NCI-H146 (cell line): ENCODE measurements around the gene SLC4A5.

Experiments
- DNase-seq: peaks from one replicate; lab custom pipeline; 2025; lab: John Stamatoyannopoulos, UW

The SLC4A5 gene, protein sequence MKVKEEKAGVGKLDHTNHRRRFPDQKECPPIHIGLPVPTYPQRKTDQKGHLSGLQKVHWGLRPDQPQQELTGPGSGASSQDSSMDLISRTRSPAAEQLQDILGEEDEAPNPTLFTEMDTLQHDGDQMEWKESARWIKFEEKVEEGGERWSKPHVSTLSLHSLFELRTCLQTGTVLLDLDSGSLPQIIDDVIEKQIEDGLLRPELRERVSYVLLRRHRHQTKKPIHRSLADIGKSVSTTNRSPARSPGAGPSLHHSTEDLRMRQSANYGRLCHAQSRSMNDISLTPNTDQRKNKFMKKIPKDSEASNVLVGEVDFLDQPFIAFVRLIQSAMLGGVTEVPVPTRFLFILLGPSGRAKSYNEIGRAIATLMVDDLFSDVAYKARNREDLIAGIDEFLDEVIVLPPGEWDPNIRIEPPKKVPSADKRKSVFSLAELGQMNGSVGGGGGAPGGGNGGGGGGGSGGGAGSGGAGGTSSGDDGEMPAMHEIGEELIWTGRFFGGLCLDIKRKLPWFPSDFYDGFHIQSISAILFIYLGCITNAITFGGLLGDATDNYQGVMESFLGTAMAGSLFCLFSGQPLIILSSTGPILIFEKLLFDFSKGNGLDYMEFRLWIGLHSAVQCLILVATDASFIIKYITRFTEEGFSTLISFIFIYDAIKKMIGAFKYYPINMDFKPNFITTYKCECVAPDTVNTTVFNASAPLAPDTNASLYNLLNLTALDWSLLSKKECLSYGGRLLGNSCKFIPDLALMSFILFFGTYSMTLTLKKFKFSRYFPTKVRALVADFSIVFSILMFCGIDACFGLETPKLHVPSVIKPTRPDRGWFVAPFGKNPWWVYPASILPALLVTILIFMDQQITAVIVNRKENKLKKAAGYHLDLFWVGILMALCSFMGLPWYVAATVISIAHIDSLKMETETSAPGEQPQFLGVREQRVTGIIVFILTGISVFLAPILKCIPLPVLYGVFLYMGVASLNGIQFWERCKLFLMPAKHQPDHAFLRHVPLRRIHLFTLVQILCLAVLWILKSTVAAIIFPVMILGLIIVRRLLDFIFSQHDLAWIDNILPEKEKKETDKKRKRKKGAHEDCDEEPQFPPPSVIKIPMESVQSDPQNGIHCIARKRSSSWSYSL

DNA sequence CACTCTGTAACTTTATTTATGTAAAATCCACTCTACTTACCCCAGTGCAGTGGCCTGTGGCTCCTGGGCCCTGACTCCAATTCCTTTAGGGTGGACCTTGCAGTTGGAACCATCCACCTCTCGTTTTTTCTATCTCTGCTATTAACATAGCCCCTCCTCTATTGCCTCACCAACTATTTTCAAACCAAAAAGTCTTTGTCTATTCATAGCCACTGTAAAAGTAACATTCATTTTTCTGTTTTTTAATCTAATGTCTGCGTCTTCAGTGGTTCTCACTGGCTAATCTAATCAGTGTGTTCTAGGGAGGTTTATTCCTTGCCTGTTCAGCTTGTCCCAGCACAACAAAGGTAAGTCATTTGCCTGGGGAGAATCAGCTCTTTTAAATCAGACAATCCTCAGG is at the start of gene SLC4A5:
SLC4A5 (minus strand) TSS at position 101 of the 400 bp plus-strand sequence. CDS start 28,393 bp downstream, outside the sequence.
- DNase-seq = no peak

DNA sequence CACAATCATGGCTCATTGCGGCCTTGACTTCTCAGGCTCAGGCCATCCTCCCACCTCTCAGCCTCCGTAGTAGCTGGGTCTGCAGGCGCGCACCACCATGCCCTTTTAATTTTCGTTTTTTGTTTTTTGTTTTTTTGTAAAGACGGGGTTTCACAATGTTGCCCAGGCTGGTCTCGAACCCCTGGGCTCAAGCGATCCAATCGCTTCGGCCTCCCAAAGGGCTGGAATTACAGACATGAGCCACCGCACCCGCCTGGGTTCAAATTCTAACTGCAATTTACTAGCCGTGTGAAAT is 49.2 kb upstream of the SLC4A5 start:
- no peak for DNase-seq

DNA sequence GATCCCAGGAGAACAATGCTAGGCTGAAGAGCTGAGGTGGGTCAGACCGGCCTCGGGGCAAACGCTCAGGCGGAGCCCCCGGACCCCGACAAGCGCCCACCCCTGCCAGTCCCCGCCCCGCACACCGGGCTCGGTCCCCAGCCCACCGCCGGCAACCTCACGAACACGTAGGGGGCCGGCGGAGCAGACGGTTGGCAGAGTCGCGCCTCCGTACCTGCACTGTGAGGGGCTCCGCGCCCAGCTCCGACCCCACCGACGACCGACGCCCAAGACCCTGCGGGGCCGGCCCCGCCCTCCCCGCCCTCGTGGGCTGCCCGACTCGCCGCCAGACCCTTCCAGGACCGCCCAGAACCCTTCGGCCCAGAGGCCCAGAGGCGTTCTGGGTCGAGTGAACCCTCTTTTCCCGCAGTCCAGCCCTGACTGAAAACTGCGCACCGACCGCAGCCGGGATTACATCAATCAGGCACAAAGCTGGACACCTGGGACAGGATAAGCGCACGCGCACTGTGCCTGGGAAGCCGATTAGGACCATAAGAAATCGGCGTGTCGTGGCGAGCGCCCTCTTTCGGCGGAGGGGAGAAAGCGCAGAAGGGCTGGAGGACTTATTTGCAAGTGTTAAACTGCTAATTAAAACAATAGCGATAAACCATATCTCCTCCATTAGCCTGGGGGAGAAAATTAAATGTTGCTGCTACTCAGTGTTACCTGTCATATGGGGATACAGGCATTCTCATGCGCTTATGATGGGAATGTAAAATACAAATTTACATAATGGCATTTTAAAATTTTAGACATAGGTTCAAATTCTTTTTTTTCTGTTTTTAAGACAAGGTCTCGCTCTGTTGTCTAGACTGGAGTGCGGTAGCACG is 48.6 kb upstream of the SLC4A5 start:
- peak; percentile 91 for DNase-seq

DNA sequence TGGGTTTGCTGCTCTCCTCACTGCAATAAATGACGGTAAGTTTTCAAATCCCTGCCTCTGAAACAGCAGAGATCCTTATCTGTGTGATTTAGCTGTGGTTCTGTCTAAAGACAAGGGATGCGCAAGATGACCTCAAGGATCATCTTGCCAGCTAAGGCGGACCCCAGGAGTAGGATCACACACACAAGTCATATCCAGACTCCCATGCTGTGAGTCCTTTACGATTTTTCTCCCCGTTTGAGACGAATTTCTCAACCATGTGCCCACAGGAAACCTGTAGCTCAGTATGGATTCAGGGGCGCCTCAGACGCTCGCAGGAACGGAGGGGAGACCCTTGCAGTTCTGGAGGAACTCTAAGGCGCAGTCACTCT is 48.0 kb upstream of the SLC4A5 start:
- DNase-seq = peak; percentile 54

DNA sequence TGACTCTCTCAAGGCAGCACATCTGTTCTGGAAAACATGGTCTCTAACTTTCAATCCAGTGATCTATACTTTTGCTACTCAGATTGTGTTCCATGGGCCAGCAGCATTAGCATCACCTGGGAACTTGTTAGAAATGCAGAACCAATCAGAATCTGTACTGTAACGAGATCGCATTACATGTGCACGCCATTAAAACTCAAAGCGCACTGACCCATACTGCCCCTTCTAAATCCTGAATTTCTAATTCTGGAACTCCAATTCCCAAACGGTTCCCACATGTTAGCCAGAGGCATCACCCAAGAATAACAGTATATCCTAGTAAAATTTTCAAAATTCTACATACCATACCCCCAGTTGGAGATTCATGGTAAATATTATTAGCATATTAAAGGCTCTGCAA is 47.4 kb upstream of the SLC4A5 start:
- peak; percentile 34 for DNase-seq

DNA sequence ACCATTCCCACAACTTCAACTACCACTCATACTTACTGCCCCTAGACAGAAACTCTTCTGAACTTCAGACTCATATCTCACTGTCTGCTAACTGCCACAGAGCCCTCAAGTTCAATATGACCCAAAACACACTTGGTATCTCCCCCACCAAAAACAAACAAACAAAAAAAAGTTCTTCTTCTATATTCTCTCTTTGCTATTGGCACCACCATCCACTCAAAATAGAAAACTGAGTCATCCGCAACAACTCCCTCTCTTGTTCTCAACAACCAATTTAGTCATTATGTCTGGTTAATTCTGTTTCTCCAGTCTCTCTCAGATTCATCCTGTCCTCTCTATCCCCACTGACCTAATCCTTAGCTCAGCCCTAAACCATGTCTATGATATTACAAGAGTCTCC is 44.1 kb upstream of the SLC4A5 start:
- no peak for DNase-seq

DNA sequence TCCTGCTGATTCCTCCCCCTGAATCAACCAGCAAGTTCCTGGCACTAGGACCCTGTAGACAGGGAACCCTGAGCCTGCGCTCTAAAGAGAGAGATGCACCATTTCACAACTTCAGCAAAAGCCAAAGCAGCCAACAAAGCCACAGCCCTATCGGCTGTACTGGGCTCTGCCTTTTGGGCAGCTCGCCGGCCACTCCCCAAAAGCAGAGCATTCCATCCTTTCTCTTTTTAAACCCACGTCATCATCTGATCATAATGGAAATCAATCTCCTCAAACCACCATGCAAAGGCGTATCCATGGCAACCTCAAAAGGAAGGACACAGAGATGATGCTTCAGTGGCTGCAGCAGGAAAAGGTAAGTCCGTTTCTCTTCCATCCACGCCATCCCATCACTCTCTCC is 42.2 kb upstream of the SLC4A5 start:
- DNase-seq = no peak

DNA sequence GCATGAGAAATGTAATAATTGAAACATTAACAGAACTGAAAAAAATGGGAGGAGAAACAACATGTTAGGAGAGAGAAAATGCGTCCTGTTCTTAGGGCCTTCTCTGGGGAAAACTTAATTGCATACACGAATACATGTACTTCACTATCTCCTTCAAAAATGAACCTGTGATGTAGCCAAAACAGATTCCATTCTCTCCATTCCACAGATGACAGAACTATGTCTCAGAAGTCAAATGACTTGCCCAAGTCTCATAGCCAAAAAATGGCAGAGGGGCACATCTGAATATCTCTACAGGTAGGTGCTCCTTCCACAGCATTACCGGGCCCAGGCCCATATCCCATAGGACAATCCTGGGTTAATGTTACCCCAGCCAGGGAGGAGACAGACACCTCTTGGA is 40.8 kb upstream of the SLC4A5 start:
- no peak for DNase-seq

DNA sequence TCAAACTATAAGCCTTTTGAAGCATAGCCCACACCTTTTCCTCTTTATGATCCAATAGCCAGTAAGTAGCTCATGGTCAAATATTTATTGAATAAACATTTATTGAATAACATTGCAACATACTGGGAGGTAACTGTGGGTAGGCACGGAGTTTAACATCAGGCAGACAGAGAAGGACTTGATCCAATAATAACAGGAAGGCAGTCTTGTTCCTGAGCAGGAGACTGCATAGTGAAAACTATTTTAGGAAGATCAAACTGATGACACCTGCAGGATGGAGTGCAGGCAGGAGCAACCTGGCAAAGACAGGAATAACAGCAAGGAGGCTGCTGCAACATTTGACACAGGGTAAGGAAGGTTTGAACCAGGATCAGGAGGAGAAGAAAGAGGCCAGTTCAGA is 40.0 kb upstream of the SLC4A5 start:
- no peak for DNase-seq

DNA sequence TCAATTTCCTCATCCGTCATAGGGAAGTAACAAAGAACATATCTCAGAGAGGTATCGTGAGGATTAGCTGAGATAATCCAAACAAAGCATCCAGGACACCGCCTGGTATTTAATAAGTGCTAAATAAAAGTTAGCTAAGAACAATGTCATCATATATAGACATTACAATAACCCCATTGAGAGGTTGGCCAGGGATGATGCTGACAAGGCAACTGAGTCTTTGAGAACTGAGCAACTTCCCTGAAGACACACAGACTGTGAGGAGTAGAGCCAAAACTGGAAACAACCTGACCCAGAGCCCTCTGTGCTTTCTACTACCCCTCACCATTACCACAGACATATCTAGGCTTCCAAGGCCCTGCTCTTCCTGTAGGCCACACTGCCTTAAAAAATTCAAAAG is 38.5 kb upstream of the SLC4A5 start:
- DNase-seq = no peak

DNA sequence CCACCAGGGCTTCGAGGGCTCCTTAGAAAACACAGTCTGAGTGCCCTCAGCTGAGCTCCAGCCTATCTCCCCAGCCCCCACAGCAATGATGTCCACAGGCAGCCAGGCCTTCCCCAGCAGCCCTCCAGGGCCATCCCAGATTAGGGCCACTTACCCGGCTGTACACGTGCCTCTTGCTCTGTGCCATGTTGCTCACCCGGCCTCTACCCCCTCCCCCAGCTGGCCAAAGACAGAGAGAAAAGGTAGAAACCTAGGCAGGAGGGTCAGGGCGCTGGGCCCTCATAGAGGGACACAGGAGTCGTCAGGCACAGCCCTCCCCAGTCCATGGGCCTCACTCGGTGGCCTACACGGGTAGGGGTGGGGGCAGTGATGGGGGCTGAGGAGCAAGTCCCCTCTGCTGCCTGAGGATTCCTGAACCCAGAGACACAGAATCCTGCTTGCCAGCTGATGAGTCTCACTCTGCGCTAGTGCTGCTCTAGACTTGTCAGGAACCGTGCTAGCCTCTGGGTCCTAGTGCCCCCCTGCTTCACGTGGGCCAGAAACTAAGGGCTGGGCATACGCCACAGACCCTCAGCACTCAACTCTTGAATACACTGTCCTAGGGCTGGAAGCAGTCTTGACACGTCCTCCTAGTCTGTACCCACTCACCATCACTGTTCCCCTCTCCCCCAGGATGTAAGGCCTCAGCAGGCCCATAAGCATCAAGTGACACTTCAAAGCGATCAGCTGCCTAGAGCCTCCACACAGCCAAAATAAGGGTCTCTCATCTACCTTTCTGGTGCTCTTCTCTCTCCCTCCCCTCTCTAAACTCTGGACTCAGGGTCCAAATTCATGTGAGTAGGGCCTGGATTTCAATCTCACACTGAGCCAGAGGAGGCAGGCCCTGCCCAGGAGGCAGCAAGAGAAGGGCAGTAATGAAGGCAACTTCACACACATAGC is 36.9 kb upstream of the SLC4A5 start, which contains the start of gene DCTN1:
DCTN1 (minus strand) TSS at position 461 of the 939 bp plus-strand sequence; CDS start at position 187, 274 bp downstream.
- no peak for DNase-seq

DNA sequence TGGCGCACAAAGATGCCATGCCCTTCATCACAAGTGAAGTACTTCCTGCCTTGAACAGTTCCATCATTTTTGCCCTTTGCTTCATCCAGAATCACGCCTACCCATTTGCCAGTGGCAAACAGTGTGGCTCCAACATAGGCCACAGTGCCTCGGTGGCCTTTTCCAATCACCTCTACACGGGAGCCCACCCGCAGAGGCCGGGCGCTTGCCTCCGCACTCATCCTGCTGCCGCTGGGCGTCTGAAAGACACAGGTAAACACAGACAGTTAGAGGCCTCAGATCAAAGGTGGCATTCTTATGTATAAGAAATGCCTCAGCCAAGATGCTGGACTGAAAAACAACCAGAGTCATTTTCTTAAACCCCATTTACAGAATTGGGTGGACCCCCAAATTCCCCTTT is 34.8 kb upstream of the SLC4A5 start:
- no peak for DNase-seq

DNA sequence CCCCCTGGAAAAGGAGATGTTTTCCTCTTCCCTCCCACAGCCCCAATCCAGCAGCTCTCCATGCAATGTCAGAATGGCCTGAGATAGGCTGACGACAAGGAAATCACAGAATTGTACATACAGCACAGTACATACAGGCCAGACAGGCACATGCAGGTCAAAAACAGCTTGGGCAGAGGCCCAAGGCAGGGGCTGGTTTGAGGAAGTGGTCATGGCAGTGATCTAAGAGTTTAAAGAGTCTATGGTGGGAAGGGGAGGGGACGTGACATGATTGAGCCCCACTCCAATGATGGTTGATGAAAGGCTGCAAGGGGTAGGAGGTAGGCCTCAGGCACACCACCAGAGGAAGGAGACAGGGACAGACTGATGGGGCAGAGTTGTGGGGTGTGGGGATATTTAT is 32.6 kb upstream of the SLC4A5 start:
- no peak for DNase-seq

DNA sequence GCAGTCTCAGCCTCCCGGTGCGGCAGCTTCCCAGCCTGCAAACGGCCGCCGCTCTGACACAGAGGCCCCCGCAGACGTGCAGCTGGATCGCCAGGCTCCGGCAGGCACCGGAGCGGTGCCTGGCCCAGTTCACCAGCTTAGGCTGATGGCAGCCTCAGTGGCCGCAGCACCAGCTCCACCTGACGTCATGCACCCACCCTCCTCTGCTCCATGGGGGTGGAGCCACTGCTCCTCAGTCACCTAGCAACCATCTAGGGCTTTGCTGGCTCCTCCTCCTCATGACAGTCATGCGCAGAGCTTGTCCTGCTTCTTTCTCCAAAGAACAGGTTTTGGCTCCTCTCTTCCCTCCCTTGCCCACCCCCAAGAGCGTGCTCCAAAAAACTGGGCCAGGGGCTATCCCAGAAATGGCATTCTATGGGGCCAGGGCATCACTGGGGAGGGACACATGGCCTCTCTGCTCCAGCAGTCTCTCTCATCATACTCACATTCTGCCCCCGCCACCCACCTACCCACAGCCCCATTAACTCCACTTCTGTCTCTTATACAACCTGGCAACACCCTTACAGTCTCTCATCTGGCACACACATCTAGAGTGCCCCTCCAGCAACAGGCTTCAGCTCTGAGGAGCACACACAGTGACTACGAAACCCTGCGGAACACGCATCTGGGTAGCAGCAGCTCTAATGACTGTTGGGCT is 31.4 kb upstream of the SLC4A5 start:
- DNase-seq = peak; percentile 32

DNA sequence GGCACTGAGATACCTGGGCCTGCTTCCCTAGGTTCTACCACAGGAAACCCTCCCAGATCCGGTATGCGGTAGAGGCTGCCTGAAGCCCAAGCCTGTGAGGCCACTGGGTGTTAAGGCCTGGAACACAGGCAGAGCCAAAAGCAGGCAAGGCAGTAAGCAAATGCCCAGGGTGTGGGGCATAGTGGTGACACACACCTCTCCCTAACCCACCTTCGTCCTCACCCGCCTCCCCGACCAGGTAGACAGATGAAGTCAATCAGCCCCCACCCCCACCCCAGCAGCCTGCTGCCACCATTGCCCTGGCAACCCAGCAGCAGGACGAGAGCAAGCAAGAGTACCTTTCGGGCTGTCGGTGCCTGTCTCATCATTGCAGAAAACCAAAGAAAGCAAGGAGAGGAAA is 30.8 kb upstream of the SLC4A5 start:
- DNase-seq = no peak

DNA sequence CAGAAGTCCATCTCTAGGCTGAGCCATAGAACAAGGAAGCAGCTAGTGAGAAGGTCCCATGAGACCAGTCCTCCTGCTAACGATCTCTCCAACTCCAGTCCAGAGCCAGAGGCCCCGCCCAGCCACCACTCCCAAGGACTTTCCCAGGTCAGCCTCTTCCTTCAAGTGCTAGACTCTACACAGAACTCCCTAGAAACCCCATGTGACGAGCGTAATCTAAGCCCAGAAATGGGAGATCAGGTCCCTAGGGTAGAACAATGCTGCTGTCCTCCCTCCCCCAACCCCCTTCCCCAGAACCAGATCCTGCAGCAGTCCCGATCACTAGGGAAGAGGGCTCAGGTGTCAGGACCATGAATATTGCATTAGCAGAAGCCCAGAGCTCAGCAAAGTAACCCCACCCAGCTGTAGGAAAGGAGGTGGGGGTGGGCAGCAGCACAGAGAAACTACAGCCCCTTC is 30.0 kb upstream of the SLC4A5 start:
- DNase-seq = no peak

DNA sequence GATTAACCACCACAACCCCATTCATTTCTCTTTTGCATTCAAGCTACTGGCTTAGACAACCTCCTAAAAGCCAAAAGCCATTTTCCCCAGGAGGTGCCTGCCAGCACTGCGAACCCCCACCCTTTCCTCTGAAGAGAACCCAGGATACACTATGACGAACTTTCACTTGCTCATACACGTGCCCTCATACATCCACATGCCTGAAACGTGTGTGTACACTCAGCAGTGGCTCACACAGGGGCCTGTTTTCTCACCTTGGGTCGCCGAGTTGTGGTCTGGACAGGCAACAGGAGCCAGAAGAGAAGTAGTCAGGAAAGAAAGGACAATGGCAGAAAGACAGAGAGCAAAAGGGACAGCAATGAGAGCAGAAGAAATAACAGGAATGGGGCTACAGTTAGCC is 29.5 kb upstream of the SLC4A5 start:
- DNase-seq = no peak

DNA sequence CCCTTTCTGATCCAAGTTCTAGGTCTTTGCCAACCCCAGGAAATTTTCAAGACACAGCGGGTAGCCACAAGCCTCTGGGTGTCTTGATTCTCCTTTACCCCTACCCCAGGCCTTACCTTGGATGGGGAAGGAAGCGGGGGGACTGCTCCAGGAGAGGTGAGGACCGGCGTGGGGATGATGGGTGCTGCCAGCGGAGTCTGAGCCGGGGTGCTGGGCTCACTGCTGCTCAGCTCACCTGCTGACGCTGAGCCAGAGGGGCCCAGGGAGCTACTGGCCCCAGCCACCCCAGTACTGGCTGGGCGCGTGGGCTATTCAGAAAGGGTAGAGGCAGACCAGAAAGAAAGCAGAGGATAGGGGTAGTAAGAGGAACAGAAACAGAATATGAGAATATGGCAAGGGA is 28.2 kb upstream of the SLC4A5 start:
- no peak for DNase-seq

DNA sequence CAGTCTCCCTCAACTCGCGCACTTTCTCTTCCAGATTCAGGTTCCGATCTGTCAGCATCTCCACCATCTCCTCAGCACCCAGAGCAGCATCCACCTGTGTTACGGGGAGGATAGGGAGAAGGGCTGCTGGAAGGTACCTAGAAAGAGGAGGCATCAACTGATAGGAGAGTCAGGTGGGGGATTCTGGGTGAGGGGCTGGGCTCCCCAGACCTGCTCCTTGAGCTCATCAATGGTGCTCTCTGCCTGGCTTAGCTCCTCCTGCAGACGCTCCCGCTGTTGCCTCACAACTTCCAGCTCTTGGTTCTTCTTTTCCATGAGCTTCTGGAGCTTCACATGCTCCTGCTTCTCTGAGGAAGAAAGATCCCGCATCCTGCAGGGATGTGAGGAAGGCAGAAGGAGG is 26.8 kb upstream of the SLC4A5 start:
- DNase-seq = no peak

DNA sequence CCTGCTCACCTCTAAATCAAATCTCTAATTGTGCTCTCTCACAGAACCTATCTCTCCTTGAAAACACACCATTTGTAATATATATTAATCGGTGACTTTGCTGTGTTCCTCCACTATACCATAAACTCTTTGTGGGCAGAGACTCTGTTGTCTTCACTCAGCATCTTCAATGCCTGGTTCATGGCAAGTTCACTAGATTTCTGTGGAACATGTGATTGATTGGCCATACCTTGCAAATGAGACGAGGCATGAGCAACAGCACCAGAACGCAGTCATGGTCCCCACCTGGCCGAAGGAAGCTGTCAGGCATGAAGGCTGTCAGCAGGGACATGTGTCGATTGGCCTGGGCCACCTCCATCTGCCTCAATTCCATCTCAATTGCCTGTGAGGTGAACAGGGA is 25.3 kb upstream of the SLC4A5 start:
- DNase-seq = no peak
